Stimulated activated naive CD8-positive, alpha-beta T cell treated with anti-CD3 and anti-CD28 coated beads, Interleukin-15, Interleukin-2, amounts not matched to agents 100 ng/mL and 50 ng/mL, for 24 hours (primary cell): ENCODE measurements around the gene ICA1L.
A peak's percentile ranks its signal among the peaks of the same experiment; 100 is the strongest.
"Not testable (repeated sequence)": the region's sequence is repeated elsewhere in the genome, so short reads cannot be mapped to it uniquely, and the experiment has no call there.

Experiments used
- H3K27ac Mint-ChIP-seq: one replicate; pipeline ENCODE4 v1.8.0; 2021; ENCODE audit warnings: mild to moderate bottlenecking, mixed read lengths
- H3K27me3 Mint-ChIP-seq: one replicate; pipeline ENCODE4 v1.8.0; 2021; ENCODE audit warnings: mixed read lengths
- H3K36me3 Mint-ChIP-seq: one replicate; pipeline ENCODE4 v1.8.0; 2021; ENCODE audit warnings: low read depth, mixed read lengths
- H3K4me1 Mint-ChIP-seq: one replicate; pipeline ENCODE4 v1.8.0; 2021; ENCODE audit warnings: low read depth, mixed read lengths
- H3K4me3 Mint-ChIP-seq: one replicate; pipeline ENCODE4 v1.8.0; 2021; ENCODE audit warnings: mild to moderate bottlenecking, mixed read lengths
- H3K9me3 Mint-ChIP-seq: one replicate; pipeline ENCODE4 v1.8.0; 2021; ENCODE audit warnings: mixed read lengths

ICA1L gene

GRCh38 chr2:202871300-202872141 is at the start of gene ICA1L:
TSS of gene ICA1L (minus strand) at chr2:202871766. CDS start at chr2:202829009, 42,757 bp downstream.
- Mint-ChIP-seq H3K9me3 (no peaks in the 10 kb centered on the region), H3K27me3 (no peaks in the 10 kb centered on the region), H3K27ac (peak within 1 kb of the TSS; percentile 88), H3K4me3 (peak within 1 kb of the TSS; percentile 90), H3K36me3 (no peaks in the 10 kb centered on the region), H3K4me1 (peaks cover 13% of the 10 kb centered on the region)

GRCh38 chr2:202918860-202919259 is 47.3 kb upstream of the ICA1L start:
- H3K36me3 Mint-ChIP-seq = peaks cover 5% of the 10 kb centered on the region
- H3K9me3 Mint-ChIP-seq = no peaks in the 10 kb centered on the region
- no peaks in the 10 kb centered on the region for H3K27me3 Mint-ChIP-seq
- H3K4me1 Mint-ChIP-seq = no peaks in the 10 kb centered on the region
- no peak overlapping the region for H3K4me3 Mint-ChIP-seq
- H3K27ac Mint-ChIP-seq = no peak overlapping the region

GRCh38 chr2:202912342-202913201 is 41.0 kb upstream of the ICA1L start:
- H3K27me3 Mint-ChIP-seq, H3K36me3 Mint-ChIP-seq, H3K9me3 Mint-ChIP-seq: not testable (repeated sequence)
- Mint-ChIP-seq H3K4me3 (peak overlapping the region; percentile 95), H3K4me1 (peaks cover 36% of the 10 kb centered on the region), H3K27ac (peak overlapping the region; percentile 99)

GRCh38 chr2:202911512-202912341 is 40.2 kb upstream of the ICA1L start, which contains the start of the genes CARF and WDR12:
TSS of gene CARF (plus strand) at chr2:202912275. CDS start at chr2:202941903, 29,628 bp downstream.
TSS of gene WDR12 (minus strand) at chr2:202911673. CDS start at chr2:202911476, 197 bp downstream.
- Mint-ChIP-seq H3K27me3 (no peaks in the 10 kb centered on the region), H3K27ac (peak within 1 kb of the TSS; percentile 99), H3K36me3 (peaks cover 18% of the 10 kb centered on the region)

GRCh38 chr2:202911203-202911511 is 39.6 kb upstream of the ICA1L start:
- Mint-ChIP-seq H3K27ac (peak overlapping the region; percentile 99), H3K36me3 (peaks cover 23% of the 10 kb centered on the region)

More at GRCh38 chr2:202911512-202912341, 40.2 kb upstream of the ICA1L start, which contains the start of the genes CARF and WDR12:
- H3K4me1 Mint-ChIP-seq = peaks cover 36% of the 10 kb centered on the region
- H3K4me3 Mint-ChIP-seq = peak within 1 kb of the TSS; percentile 95
- no peaks in the 10 kb centered on the region for H3K9me3 Mint-ChIP-seq

GRCh38 chr2:202910698-202911097 is 39.1 kb upstream of the ICA1L start:
- H3K4me1 Mint-ChIP-seq = peaks cover 36% of the 10 kb centered on the region
- peaks cover 27% of the 10 kb centered on the region for H3K36me3 Mint-ChIP-seq
- peak overlapping the region; percentile 95 for H3K4me3 Mint-ChIP-seq
- H3K27ac Mint-ChIP-seq = peak overlapping the region; percentile 99
- peaks cover under 1% of the 10 kb centered on the region for H3K9me3 Mint-ChIP-seq
- H3K27me3 Mint-ChIP-seq = no peaks in the 10 kb centered on the region

More at GRCh38 chr2:202911203-202911511, 39.6 kb upstream of the ICA1L start:
- Mint-ChIP-seq H3K27me3 (no peaks in the 10 kb centered on the region), H3K4me1 (peaks cover 36% of the 10 kb centered on the region), H3K9me3 (no peaks in the 10 kb centered on the region), H3K4me3 (peak overlapping the region; percentile 95)

- not testable (repeated sequence) for H3K27ac Mint-ChIP-seq, H3K9me3 Mint-ChIP-seq, H3K27me3 Mint-ChIP-seq
- Mint-ChIP-seq H3K4me1 (peaks cover 36% of the 10 kb centered on the region), H3K4me3 (peak overlapping the region; percentile 95), H3K36me3 (peaks cover 31% of the 10 kb centered on the region)
These were observed 38.7 kb upstream of the ICA1L start for GRCh38 chr2:202910250-202910649.

GRCh38 chr2:202909394-202910192 is 38.0 kb upstream of the ICA1L start:
- Mint-ChIP-seq H3K36me3 (peaks cover 35% of the 10 kb centered on the region), H3K4me3 (peak overlapping the region; percentile 95), H3K9me3 (peaks cover 3% of the 10 kb centered on the region), H3K27me3 (no peaks in the 10 kb centered on the region), H3K27ac (no peak overlapping the region), H3K4me1 (peaks cover 39% of the 10 kb centered on the region)

GRCh38 chr2:202908186-202908585 is 36.6 kb upstream of the ICA1L start:
- H3K9me3 Mint-ChIP-seq = peaks cover 3% of the 10 kb centered on the region
- H3K27me3 Mint-ChIP-seq = no peaks in the 10 kb centered on the region
- H3K4me3 Mint-ChIP-seq = peak overlapping the region; percentile 43
- no peak overlapping the region for H3K27ac Mint-ChIP-seq
- peaks cover 47% of the 10 kb centered on the region for H3K36me3 Mint-ChIP-seq
- H3K4me1 Mint-ChIP-seq = peaks cover 42% of the 10 kb centered on the region

- H3K9me3 Mint-ChIP-seq, H3K27ac Mint-ChIP-seq, H3K27me3 Mint-ChIP-seq, H3K4me3 Mint-ChIP-seq: not testable (repeated sequence)
- Mint-ChIP-seq H3K4me1 (peaks cover 34% of the 10 kb centered on the region), H3K36me3 (peaks cover 60% of the 10 kb centered on the region)
These were observed 33.9 kb upstream of the ICA1L start for GRCh38 chr2:202905507-202905906.

GRCh38 chr2:202885190-202885589 is 13.6 kb upstream of the ICA1L start:
- H3K4me3 Mint-ChIP-seq = no peak overlapping the region
- H3K27me3 Mint-ChIP-seq = no peaks in the 10 kb centered on the region
- no peaks in the 10 kb centered on the region for H3K9me3 Mint-ChIP-seq
- H3K36me3 Mint-ChIP-seq = peaks cover 60% of the 10 kb centered on the region
- no peaks in the 10 kb centered on the region for H3K4me1 Mint-ChIP-seq
- no peak overlapping the region for H3K27ac Mint-ChIP-seq

GRCh38 chr2:202883987-202884675 is 12.6 kb upstream of the ICA1L start:
- Mint-ChIP-seq H3K27ac (no peak overlapping the region), H3K4me3 (no peak overlapping the region), H3K9me3 (no peaks in the 10 kb centered on the region), H3K4me1 (no peaks in the 10 kb centered on the region), H3K36me3 (peaks cover 49% of the 10 kb centered on the region), H3K27me3 (no peaks in the 10 kb centered on the region)

- H3K27ac Mint-ChIP-seq = no peak overlapping the region
- peaks cover 42% of the 10 kb centered on the region for H3K36me3 Mint-ChIP-seq
- no peaks in the 10 kb centered on the region for H3K27me3 Mint-ChIP-seq
- no peak overlapping the region for H3K4me3 Mint-ChIP-seq
- H3K9me3 Mint-ChIP-seq = no peaks in the 10 kb centered on the region
- H3K4me1 Mint-ChIP-seq = no peaks in the 10 kb centered on the region
These were observed 10.0 kb upstream of the ICA1L start for GRCh38 chr2:202881570-202881969.
